HCT116 (cell line): Measurements from ENCODE around the gene INSL4. TPM values are rescaled to one million over a fixed set of nuclear protein-coding genes. Genes with fewer than 3 reads are reported as not detected.
A peak's percentile ranks its signal among the peaks of the same experiment; 100 is the strongest.

ENCODE experiments used
- ATAC-seq: fragments of 200-7000 bp; cut with Tn5 transposase; 2 replicates; pipeline ENCODE4 v1.9.1; 2020; ENCODE audit warnings: mild to moderate bottlenecking, moderate library complexity
- BruUV-seq: library from RNA; stranded (reverse); fragments of 400-500 nt; replicated peaks from 2 replicates; lab custom pipeline; 2021; lab: Mats Ljungman, UMichigan
- CTCF ChIA-PET: fragments of 300-600 bp; sonication (Branson Sonifier 250); formaldehyde crosslinking; loops from one replicate; lab custom pipeline; 2021; ENCODE audit warnings: antibody characterized with exemption; lab: Charles Lee
- POLR2A ChIA-PET: fragments of 300-600, 350-600 bp; sonication (Branson Sonifier 250); formaldehyde crosslinking; loops from one replicate; lab custom pipeline; 2021; ENCODE audit warnings: antibody characterized with exemption; lab: Charles Lee
- RAD21 ChIA-PET, 2 experiments: fragments of 300-600 bp; sonication (Branson Sonifier 250); formaldehyde crosslinking; loops; one replicate each; lab custom pipeline; 2023; ENCODE audit warnings: low total read pairs in 2 of 2; ENCODE audit not compliant: uncharacterized antibody in 2 of 2, unreplicated experiment in 2 of 2, low non-redundant PET in 1 of 2; lab: Charles Lee
- DNase-seq: peaks from one replicate; pipeline ENCODE4 v3.0.0-alpha.2; 2010; ENCODE audit warnings: low read depth, low spot score
- H2AFZ ChIP-seq: fragments of 200-600 bp; shearing (Covaris generic), sonication (generic); 2 replicates; pipeline ENCODE4 v1.6.1; 2017; ENCODE audit warnings: low read depth, mixed run types, mixed read lengths, antibody characterized with exemption, low read length; ENCODE audit not compliant: poor library complexity, severe bottlenecking
- H3K27ac ChIP-seq: 2 replicates; pipeline ENCODE4 v1.5.1; 2012; ENCODE audit warnings: low read depth, low read length
- H3K27me3 ChIP-seq: fragments of 200-600 bp; sonication (generic); 2 replicates; pipeline ENCODE4 v1.6.1; 2016; ENCODE audit warnings: mixed run types, low read length, mixed read lengths; ENCODE audit not compliant: insufficient read depth
- H3K36me3 ChIP-seq, 2 experiments: fragments of 200-500 bp in 1 of 2; fragments of 200-600 bp in 1 of 2; sonication (Bioruptor generic) in 1 of 2; sonication (generic) in 1 of 2; 2 replicates each; pipeline versions ENCODE4 v1.5.1 to v1.6.1; 2014 to 2016; ENCODE audit warnings: low read length in 2 of 2, inconsistent platforms in 1 of 2, mixed read lengths in 1 of 2, mixed run types in 1 of 2; ENCODE audit not compliant: insufficient read depth in 2 of 2, control insufficient read depth in 1 of 2
- H3K4me1 ChIP-seq, 2 experiments: fragments of 200-600 bp in 1 of 2; sonication (generic) in 1 of 2; 2 replicates each; pipeline versions ENCODE4 v1.5.1 to v1.6.1; 2012 to 2017; ENCODE audit warnings: low read length in 2 of 2, inconsistent platforms in 1 of 2, mild to moderate bottlenecking in 1 of 2, mixed read lengths in 1 of 2, mixed run types in 1 of 2, moderate library complexity in 1 of 2; ENCODE audit not compliant: insufficient read depth in 2 of 2, control insufficient read depth in 1 of 2
- H3K4me2 ChIP-seq: fragments of 200-600 bp; sonication (generic); 2 replicates; pipeline ENCODE4 v1.6.1; 2017; ENCODE audit warnings: mixed run types, low read length, mixed read lengths
- H3K4me3 ChIP-seq, 2 experiments: fragments of 200-600 bp in 1 of 2; sonication (generic) in 1 of 2; replicated peaks in 1 of 2; 2 replicates each; pipeline ENCODE4 v1.5.1; 2011 to 2016; ENCODE audit warnings: low read length in 2 of 2, control low read depth in 1 of 2, low read depth in 1 of 2, mild to moderate bottlenecking in 1 of 2, mixed read lengths in 1 of 2, mixed run types in 1 of 2
- H3K79me2 ChIP-seq: fragments of 200-600 bp; sonication (generic); 2 replicates; pipeline ENCODE4 v1.6.1; 2017; ENCODE audit warnings: mild to moderate bottlenecking, mixed run types, low read length, moderate library complexity, mixed read lengths; ENCODE audit not compliant: insufficient read depth
- H3K9ac ChIP-seq: fragments of 200-600 bp; sonication (generic); 2 replicates; pipeline ENCODE4 v1.6.1; 2016; ENCODE audit warnings: low read length, mixed read lengths
- H3K9me2 ChIP-seq: fragments of 200-600 bp; sonication (generic), shearing (Covaris generic); 2 replicates; pipeline ENCODE4 v1.6.1; 2017; ENCODE audit warnings: mixed run types, mild to moderate bottlenecking, moderate library complexity; ENCODE audit not compliant: insufficient read depth
- H3K9me3 ChIP-seq, 2 experiments: fragments of 200-500 bp in 1 of 2; fragments of 200-600 bp in 1 of 2; sonication (Bioruptor generic) in 1 of 2; sonication (generic) in 1 of 2; 2 replicates each; pipeline ENCODE4 v1.6.1; 2014 to 2017; ENCODE audit warnings: low read length in 2 of 2, mixed read lengths in 2 of 2, inconsistent platforms in 1 of 2, low read depth in 1 of 2, mild to moderate bottlenecking in 1 of 2, mixed run types in 1 of 2, moderate library complexity in 1 of 2; ENCODE audit not compliant: control insufficient read depth in 1 of 2, insufficient read depth in 1 of 2
- H4K20me1 ChIP-seq: fragments of 200-600 bp; sonication (generic), shearing (Covaris generic); 2 replicates; pipeline ENCODE4 v1.6.1; 2017; ENCODE audit warnings: mixed run types, mild to moderate bottlenecking, moderate library complexity; ENCODE audit not compliant: insufficient read depth
- ELF1 ChIP-seq: IDR thresholded peaks from 2 replicates; pipeline ENCODE4 v1.6.1; 2012; ENCODE audit warnings: low read depth, borderline replicate concordance
- RAD21 ChIP-seq: IDR thresholded peaks from 2 replicates; pipeline ENCODE4 v1.6.1; 2012; ENCODE audit warnings: low read depth, mild to moderate bottlenecking
- SRF ChIP-seq: IDR thresholded peaks from 2 replicates; pipeline ENCODE4 v1.6.1; 2012; ENCODE audit warnings: low read depth
- ZFX ChIP-seq: fragments of 450-650 bp; IDR thresholded peaks from 2 replicates; pipeline ENCODE4 v1.6.1; 2017
- intact Hi-C: fragments of 100-400 bp; cut with micrococcal nuclease; formaldehyde crosslinking; loops from 2 replicates; pipeline ENCODE4 v1.10.0; 2022
- total RNA-seq: library from RNA; stranded (reverse); gene quantifications from one replicate; pipeline ENCODE4 v1.2.1, GENCODE V29; 2021; ENCODE audit not compliant: unreplicated experiment
- TF ChIP-seq, protein P1 (sequence below): IDR thresholded peaks from 2 replicates; pipeline ENCODE4 v1.6.1; 2012
- TF ChIP-seq, protein P2 (sequence below): IDR thresholded peaks from 2 replicates; pipeline ENCODE4 v1.6.1; 2012
- TF ChIP-seq, protein P3 (sequence below): IDR thresholded peaks from 2 replicates; pipeline ENCODE4 v1.6.1; 2011; ENCODE audit warnings: mild to moderate bottlenecking, low read length, moderate library complexity; ENCODE audit not compliant: insufficient replicate concordance; ENCODE audit errors: extremely low read depth
- TF ChIP-seq, protein P4 (sequence below), 3 experiments: fragments of 200-600 bp in 1 of 3; sonication (generic) in 1 of 3; IDR thresholded peaks in 2 of 3; conservative IDR thresholded peaks in 1 of 3; 2 replicates each; pipeline ENCODE4 v1.5.1; 2012 to 2017; ENCODE audit warnings: low read depth in 2 of 3, low read length in 2 of 3, antibody characterized with exemption in 1 of 3, borderline replicate concordance in 1 of 3, control low read depth in 1 of 3, mild to moderate bottlenecking in 1 of 3, mixed read lengths in 1 of 3, mixed run types in 1 of 3, moderate library complexity in 1 of 3; ENCODE audit not compliant: insufficient read depth in 1 of 3

Gene INSL4
- total RNA-seq, 1 experiment from 2014 or later = not detected

DNA sequence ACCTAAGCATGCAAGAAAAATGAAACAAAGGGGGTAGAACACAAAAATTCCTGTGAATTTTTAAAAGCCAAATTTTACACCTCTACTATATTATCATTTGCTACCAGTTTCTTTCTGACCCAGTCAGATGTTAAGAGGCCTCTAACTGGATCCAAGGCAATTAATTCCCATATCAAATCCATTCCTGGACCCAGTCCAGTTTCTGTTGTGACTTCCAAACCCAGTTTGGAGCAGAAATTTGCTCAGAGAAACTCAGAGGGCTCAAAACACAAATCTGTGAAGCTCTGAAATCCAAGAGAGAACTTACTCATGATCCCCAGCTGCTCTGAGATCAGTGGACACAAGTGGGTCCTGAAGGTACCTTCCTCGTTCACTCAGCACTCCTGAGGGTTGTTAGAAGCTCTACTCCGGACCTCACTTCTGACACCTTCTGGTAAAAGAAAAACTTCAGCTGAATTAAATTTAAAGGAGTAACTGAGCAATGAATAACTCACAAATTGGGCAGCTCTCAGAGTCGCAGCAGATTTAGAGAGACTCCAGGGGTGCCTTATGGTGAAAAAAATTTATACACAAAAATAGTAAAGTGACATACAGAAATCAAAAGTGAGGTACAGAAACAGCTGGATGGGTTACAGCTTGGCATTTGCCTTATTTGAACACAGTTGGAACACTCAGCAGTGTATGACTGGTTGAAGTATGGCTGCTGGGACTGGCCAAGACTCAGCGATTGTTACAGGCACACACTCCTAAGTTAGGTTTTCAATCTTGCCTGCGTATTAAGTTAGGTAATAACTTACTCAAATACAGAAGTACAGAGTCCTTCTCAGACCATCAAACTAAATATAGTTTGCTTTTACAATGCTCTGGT, 32.4 kb downstream of the INSL4 start:
- TF ChIP-seq RAD21 (peak; percentile 36), SRF (no peak), ZFX (no peak), ELF1 (no peak)
- TF ChIP-seq, protein P1, sequence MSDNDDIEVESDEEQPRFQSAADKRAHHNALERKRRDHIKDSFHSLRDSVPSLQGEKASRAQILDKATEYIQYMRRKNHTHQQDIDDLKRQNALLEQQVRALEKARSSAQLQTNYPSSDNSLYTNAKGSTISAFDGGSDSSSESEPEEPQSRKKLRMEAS = no peak
- TF ChIP-seq, protein P2, sequence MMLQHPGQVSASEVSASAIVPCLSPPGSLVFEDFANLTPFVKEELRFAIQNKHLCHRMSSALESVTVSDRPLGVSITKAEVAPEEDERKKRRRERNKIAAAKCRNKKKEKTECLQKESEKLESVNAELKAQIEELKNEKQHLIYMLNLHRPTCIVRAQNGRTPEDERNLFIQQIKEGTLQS = no peak
- TF ChIP-seq, protein P3, sequence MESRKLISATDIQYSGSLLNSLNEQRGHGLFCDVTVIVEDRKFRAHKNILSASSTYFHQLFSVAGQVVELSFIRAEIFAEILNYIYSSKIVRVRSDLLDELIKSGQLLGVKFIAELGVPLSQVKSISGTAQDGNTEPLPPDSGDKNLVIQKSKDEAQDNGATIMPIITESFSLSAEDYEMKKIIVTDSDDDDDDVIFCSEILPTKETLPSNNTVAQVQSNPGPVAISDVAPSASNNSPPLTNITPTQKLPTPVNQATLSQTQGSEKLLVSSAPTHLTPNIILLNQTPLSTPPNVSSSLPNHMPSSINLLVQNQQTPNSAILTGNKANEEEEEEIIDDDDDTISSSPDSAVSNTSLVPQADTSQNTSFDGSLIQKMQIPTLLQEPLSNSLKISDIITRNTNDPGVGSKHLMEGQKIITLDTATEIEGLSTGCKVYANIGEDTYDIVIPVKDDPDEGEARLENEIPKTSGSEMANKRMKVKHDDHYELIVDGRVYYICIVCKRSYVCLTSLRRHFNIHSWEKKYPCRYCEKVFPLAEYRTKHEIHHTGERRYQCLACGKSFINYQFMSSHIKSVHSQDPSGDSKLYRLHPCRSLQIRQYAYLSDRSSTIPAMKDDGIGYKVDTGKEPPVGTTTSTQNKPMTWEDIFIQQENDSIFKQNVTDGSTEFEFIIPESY = no peak
- TF ChIP-seq, protein P4, sequence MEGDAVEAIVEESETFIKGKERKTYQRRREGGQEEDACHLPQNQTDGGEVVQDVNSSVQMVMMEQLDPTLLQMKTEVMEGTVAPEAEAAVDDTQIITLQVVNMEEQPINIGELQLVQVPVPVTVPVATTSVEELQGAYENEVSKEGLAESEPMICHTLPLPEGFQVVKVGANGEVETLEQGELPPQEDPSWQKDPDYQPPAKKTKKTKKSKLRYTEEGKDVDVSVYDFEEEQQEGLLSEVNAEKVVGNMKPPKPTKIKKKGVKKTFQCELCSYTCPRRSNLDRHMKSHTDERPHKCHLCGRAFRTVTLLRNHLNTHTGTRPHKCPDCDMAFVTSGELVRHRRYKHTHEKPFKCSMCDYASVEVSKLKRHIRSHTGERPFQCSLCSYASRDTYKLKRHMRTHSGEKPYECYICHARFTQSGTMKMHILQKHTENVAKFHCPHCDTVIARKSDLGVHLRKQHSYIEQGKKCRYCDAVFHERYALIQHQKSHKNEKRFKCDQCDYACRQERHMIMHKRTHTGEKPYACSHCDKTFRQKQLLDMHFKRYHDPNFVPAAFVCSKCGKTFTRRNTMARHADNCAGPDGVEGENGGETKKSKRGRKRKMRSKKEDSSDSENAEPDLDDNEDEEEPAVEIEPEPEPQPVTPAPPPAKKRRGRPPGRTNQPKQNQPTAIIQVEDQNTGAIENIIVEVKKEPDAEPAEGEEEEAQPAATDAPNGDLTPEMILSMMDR (IDR thresholded peaks at IDR 0.05 in 2 of 3, conservative IDR thresholded peaks at IDR 0.05 in 1 of 3; ENCODE audit: borderline replicate concordance in 1 of 3, insufficient read depth in 1 of 3, low read depth in 2 of 3, low read length in 2 of 3) = peak in 2 of 3 experiments; percentile 23 to 31; a peak in 2 of 6 replicates
- intact Hi-C loops = loop anchor here (5.0 kb wide), 1 partner anchor 76 kb away; the partner anchor contains the start of gene INSL6
- ChIA-PET POLR2A (no interaction called here), CTCF (interaction anchor here (1.0 to 1.2 kb wide), 3 partner anchors 77 to 515 kb away, joined by 3 to 8 read pairs (median 3); no protein-coding TSS in a partner anchor), RAD21 (interaction anchor here (0.6 to 1.0 kb wide), 2 partner anchors 77 to 745 kb away, joined by 3 to 5 read pairs; a partner anchor contains a TSS)
- H3K27ac ChIP-seq = no peak overlapping the region
- H3K9ac ChIP-seq = no peak overlapping the region
- ATAC-seq = peak; percentile 87
- no peak overlapping the region for H3K4me3 ChIP-seq
- no peaks in the 10 kb centered on the region for H3K79me2 ChIP-seq
- no peaks in the 10 kb centered on the region for H3K9me2 ChIP-seq
- no peaks in the 10 kb centered on the region for H3K4me1 ChIP-seq
- H2AFZ ChIP-seq = peak overlapping the region; percentile 38
- H3K9me3 ChIP-seq = no peaks in the 10 kb centered on the region
- peak; percentile 12 for DNase-seq
- H4K20me1 ChIP-seq = no peaks in the 10 kb centered on the region
- no peak overlapping the region for H3K4me2 ChIP-seq
- no TSS peak for BruUV-seq
- H3K36me3 ChIP-seq = no peaks in the 10 kb centered on the region
- no peaks in the 10 kb centered on the region for H3K27me3 ChIP-seq
